ENCODE data around the gene TTLL10. TPM values are rescaled to one million over a fixed set of nuclear protein-coding genes. Genes with fewer than 3 reads are reported as not detected.

Gene TTLL10
- total and polyA plus RNA-seq, 2 of the 4 experiments (the other 2 are of a cell fraction) = not detected

DNA sequence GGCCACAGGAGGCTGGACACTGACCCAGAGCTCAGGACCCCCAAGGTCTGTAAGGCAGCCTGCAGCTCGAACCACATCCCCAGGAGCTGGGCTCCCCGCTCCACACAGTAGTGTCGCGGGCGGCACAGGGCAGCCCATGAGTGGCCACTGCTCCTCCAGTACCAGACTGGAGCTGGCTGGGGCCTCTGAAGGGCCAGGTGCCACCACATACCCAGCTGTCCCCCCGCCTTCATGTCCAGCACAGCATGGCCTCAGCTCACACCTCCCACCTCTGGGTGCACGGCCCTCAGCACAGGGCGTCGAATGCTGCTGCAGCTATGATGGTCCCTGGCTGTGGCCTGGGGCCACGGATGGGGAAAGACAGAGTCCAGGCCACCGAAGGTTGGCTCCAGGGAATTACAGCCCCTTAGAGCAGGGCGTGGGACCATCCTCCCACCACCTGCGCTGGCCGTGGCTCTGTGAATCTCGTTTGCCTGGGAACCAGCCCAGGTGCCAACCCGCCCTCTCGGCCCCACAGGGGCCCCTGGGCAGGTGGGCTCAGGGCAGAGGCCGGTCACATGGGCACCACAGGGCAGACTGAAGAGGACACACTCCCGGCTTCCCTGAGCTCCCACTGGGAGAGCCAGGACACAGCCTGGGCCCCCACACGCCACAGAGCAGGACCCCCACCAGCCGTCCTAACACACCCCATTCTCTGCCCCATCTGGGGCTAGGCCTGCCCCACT, 42.4 kb downstream of the TTLL10 start:
- H3K14ac ChIP-seq (replicated peaks; ENCODE audit: low read depth, low read length) = no peak overlapping the region
- no peak; the same call in 1 of the 2 replicates for ATAC-seq (ENCODE audit: low read depth)
- no peaks in the 10 kb centered on the region; the same call in 1 of the 2 replicates for H3K9me1 ChIP-seq (ENCODE audit: insufficient read depth, low read length)
- WGBS, 2 experiments (ENCODE audit: extremely low coverage in 2 of 2, insufficient read length in 1 of 2) = 98% methylated on average over 8 of the region's 21 CpGs; no CpG with 5 or more reads in 1 of the 2 experiments
- dilution Hi-C loops (cut with HindIII; ENCODE audit: low sequenced_read_pairs, unreplicated experiment) = no loop called here
- intact Hi-C loops (cut with micrococcal nuclease) = no loop called here
- no peak overlapping the region for H2AFZ ChIP-seq (replicated peaks; ENCODE audit: low read length, poor library complexity)
- in situ Hi-C loops (cut with MboI; ENCODE audit: low sequenced_read_pairs) = no loop called here
- no peak overlapping the region for H3K23ac ChIP-seq (ENCODE audit: low read depth, low read length)
- no peaks in the 10 kb centered on the region for H3K27me3 ChIP-seq (ENCODE audit: control insufficient read depth, insufficient read depth, low read length)
- POLR2A ChIA-PET (ENCODE audit: unreplicated experiment) = no interaction called here
- peaks cover 13% of the 10 kb centered on the region for H4K20me1 ChIP-seq (ENCODE audit: insufficient read depth, low read length)
- H3K18ac ChIP-seq (ENCODE audit: low read depth, low read length) = no peak overlapping the region
- no peak overlapping the region for H3K9ac ChIP-seq (ENCODE audit: low read depth, low read length)
- H2BK20ac ChIP-seq (ENCODE audit: low read depth, low read length) = no peak overlapping the region
- DNase-seq = no peak
- H3K4me3 ChIP-seq (ENCODE audit: insufficient read depth, low read depth, low read length) = no peak overlapping the region
- H4K91ac ChIP-seq (ENCODE audit: insufficient read depth, low read depth, low read length) = no peak overlapping the region
- H4K5ac ChIP-seq (ENCODE audit: low read depth, low read length) = no peak overlapping the region
- no peaks in the 10 kb centered on the region for H3K9me3 ChIP-seq (ENCODE audit: control insufficient read depth, insufficient read depth, low read length)
- CTCF ChIA-PET = no interaction called here
- H3K27ac ChIP-seq (ENCODE audit: insufficient read depth, low read length) = no peak overlapping the region
- no peak overlapping the region for H2BK15ac ChIP-seq (ENCODE audit: low read depth, low read length)
- H2BK120ac ChIP-seq (ENCODE audit: low read depth, low read length) = no peak overlapping the region
- H3K79me1 ChIP-seq (ENCODE audit: low read depth in 1 of 2, low read length in 2 of 2) = peaks cover 4 to 9% of the 10 kb centered on the region in 2 experiments; a peak in 2 of 4 replicates
- no peak overlapping the region for H2BK5ac ChIP-seq (ENCODE audit: low read depth, low read length, poor library complexity, severe bottlenecking)
- H3K56ac ChIP-seq (ENCODE audit: extremely low read depth, insufficient read depth, low read length) = no peak overlapping the region
- H3K4me1 ChIP-seq (ENCODE audit: control insufficient read depth, insufficient read depth, low read length) = no peaks in the 10 kb centered on the region
- no peak for TF ChIP-seq MAZ (IDR thresholded peaks at IDR 0.05; ENCODE audit: borderline replicate concordance, low read depth, low read length)
- no peak for TF ChIP-seq CEBPB (IDR thresholded peaks at IDR 0.05; ENCODE audit: low read depth, low read length)
- no peak for TF ChIP-seq USF2 (IDR thresholded peaks at IDR 0.05; ENCODE audit: low read depth, low read length)
- no peak for TF ChIP-seq FOS (IDR thresholded peaks at IDR 0.05; ENCODE audit: low read depth, low read length)
- TF ChIP-seq RCOR1 (IDR thresholded peaks at IDR 0.05; ENCODE audit: insufficient replicate concordance, low read length) = no peak
- no peak for TF ChIP-seq CHD1 (IDR thresholded peaks at IDR 0.05; ENCODE audit: low read depth, low read length)
- TF ChIP-seq, protein P1, sequence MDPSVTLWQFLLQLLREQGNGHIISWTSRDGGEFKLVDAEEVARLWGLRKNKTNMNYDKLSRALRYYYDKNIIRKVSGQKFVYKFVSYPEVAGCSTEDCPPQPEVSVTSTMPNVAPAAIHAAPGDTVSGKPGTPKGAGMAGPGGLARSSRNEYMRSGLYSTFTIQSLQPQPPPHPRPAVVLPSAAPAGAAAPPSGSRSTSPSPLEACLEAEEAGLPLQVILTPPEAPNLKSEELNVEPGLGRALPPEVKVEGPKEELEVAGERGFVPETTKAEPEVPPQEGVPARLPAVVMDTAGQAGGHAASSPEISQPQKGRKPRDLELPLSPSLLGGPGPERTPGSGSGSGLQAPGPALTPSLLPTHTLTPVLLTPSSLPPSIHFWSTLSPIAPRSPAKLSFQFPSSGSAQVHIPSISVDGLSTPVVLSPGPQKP (IDR thresholded peaks at IDR 0.05; ENCODE audit: borderline replicate concordance, low read depth, low read length) = no peak
- TF ChIP-seq SMC3 (IDR thresholded peaks at IDR 0.05; ENCODE audit: low read depth, low read length) = no peak
- TF ChIP-seq BHLHE40 (IDR thresholded peaks at IDR 0.05; ENCODE audit: low read depth, low read length) = no peak
- TF ChIP-seq POLR2A (IDR thresholded peaks at IDR 0.05; ENCODE audit: low read depth, low read length) = no peak
- no peak overlapping the region for H4K8ac ChIP-seq (ENCODE audit: low read depth in 2 of 2, low read length in 2 of 2)
- no peak overlapping the region for H2AK5ac ChIP-seq (ENCODE audit: low read depth, low read length)
- no peak overlapping the region for H3K4ac ChIP-seq (ENCODE audit: low read depth, low read length)
- H2AK9ac ChIP-seq (replicated peaks; ENCODE audit: low read depth, low read length, poor library complexity) = peak overlapping the region; percentile 37
- H3K36me3 ChIP-seq (ENCODE audit: control insufficient read depth, insufficient read depth, low read length) = peaks cover 43% of the 10 kb centered on the region
- BruUV-seq (replicated peaks) = no TSS peak
- H3K4me2 ChIP-seq (ENCODE audit: low read depth, low read length) = no peak overlapping the region
